Right lobe of liver (tissue), 6 donors: ENCODE data around the gene DAPK2. TPM values are rescaled to one million over a fixed set of nuclear protein-coding genes. Genes with fewer than 3 reads are reported as not detected.
A peak's percentile ranks its signal among the peaks of the same experiment; 100 is the strongest.

Experiments
- ATAC-seq, 4 donors: fragments of 200-7000 bp; cut with Tn5 transposase; one replicate each; pipeline ENCODE4 v1.9.1; 2020; ENCODE audit warnings: mild to moderate bottlenecking in 4 of 4, moderate library complexity in 4 of 4
- DNase-seq, 3 donors: peaks; one replicate each; pipeline ENCODE4 v3.0.0-alpha.2; 2020
- H3K27ac ChIP-seq, 3 donors: fragments of 200-600 bp; one replicate each; pipeline ENCODE4 v1.8.0; 2022
- H3K27me3 ChIP-seq, 2 donors: fragments of 200-600 bp; one replicate each; pipeline ENCODE4 v1.8.0; 2022
- H3K36me3 ChIP-seq, 4 donors: fragments of 200-600 bp; sonication (generic) in 1 of 4; one replicate each; pipeline versions ENCODE4 v1.5.1 to v1.8.0; 2017 to 2022; ENCODE audit warnings: control low read depth in 1 of 4
- H3K4me1 ChIP-seq, 4 donors: fragments of 200-600 bp; sonication (generic) in 1 of 4; one replicate each; pipeline versions ENCODE4 v1.5.1 to v1.8.0; 2017 to 2022; ENCODE audit warnings: control low read depth in 1 of 4
- H3K4me3 ChIP-seq, 3 donors: fragments of 200-600 bp; one replicate each; pipeline ENCODE4 v1.8.0; 2022
- H3K9me3 ChIP-seq, 4 donors: fragments of 200-600 bp; sonication (generic) in 1 of 4; one replicate each; pipeline versions ENCODE4 v1.5.1 to v1.8.0; 2017 to 2022; ENCODE audit warnings: control low read depth in 1 of 4
- CTCF ChIP-seq, 4 donors: fragments of 200-600 bp in 3 of 4; fragments of 450-650 bp in 1 of 4; IDR thresholded peaks; one replicate each; pipeline versions ENCODE4 v1.5.1 to v1.8.0; 2016 to 2022; ENCODE audit warnings: antibody characterized with exemption in 4 of 4, mild to moderate bottlenecking in 2 of 4
- POLR2A ChIP-seq: fragments of 450-650 bp; IDR thresholded peaks from one replicate; pipeline ENCODE4 v1.6.1; 2017; ENCODE audit warnings: antibody characterized with exemption, mild to moderate bottlenecking
- WGBS: methylation state at CpG from one replicate; pipeline ENCODE4 v1.1.6; 2018; ENCODE audit warnings: low coverage, low lambda C conversion rate; ENCODE audit not compliant: insufficient coverage; ENCODE audit errors: missing lambda C conversion rate; 5-methylcytosine and 5-hydroxymethylcytosine counted together
- intact Hi-C, 2 donors: fragments of 100-400 bp; cut with DNase I; formaldehyde crosslinking; loops; one replicate each; pipeline versions ENCODE4 v1.11.2 to v1.14.1; 2022
- total RNA-seq, 6 experiments: library from RNA; depleted of rRNA in 2 of 6; stranded (reverse); fragments of >200 nt in 2 of 6; fragmentation: NEBNext Ultra II Directional in 3 of 6; extraction: Animal tissue kit (Norgen Biotek cat#: 25700) in 3 of 6; gene quantifications; one replicate each; pipeline versions ENCODE4 v1.1.0 to v1.2.4, GENCODE V29; 2016 to 2023
- donor health status: DM: no; HTN: yes; CAD: no.
- donor health status: DM: no; HTN: no; CAD: no.
- donor health status: DM: no; HTN: no; CAD: no.
- donor health status: DM: no; HTN: yes; CAD: no.
- donor health status: DM: no; HTN: yes; CAD: no.

The DAPK2 gene
- total RNA-seq, 6 experiments from 2014 or later = 1.5 to 11.5 (median 4.7) TPM

GRCh38 chr15:63996794-63997357, 49.4 kb downstream of the DAPK2 start:
- Histone ChIP-seq H3K4me3 (no peak overlapping the region), H3K4me1 (no peaks in the 10 kb centered on the region), H3K27me3 (no peaks in the 10 kb centered on the region), H3K9me3 (no peaks in the 10 kb centered on the region), H3K36me3 (no peaks in the 10 kb centered on the region), H3K27ac (no peak overlapping the region)
- ATAC-seq = no peak
- intact Hi-C loops = no loop called here
- no peak for DNase-seq
- TF ChIP-seq CTCF (IDR thresholded peaks at IDR 0.05) (no peak), POLR2A (no peak)
- WGBS = 100% methylated on average over 1 of the region's 4 CpGs

- no CpG with 5 or more reads among the region's 1 CpG for WGBS
- no peak for DNase-seq
Measured at GRCh38 chr15:63995789-63996188, 50.5 kb downstream of the DAPK2 start.

GRCh38 chr15:63994073-63994600, 52.1 kb downstream of the DAPK2 start:
- intact Hi-C loops = no loop called here
- DNase-seq (no peak), ATAC-seq (peak in 1 of 4 donors; percentile 65)
- Histone ChIP-seq H3K36me3 (no peaks in the 10 kb centered on the region), H3K27me3 (no peaks in the 10 kb centered on the region), H3K27ac (no peak overlapping the region), H3K4me1 (no peaks in the 10 kb centered on the region), H3K9me3 (no peaks in the 10 kb centered on the region), H3K4me3 (no peak overlapping the region)
- no peak for TF ChIP-seq POLR2A
- TF ChIP-seq CTCF (IDR thresholded peaks at IDR 0.05) = no peak
- 35% methylated on average over 4 of the region's 4 CpGs for WGBS

More at GRCh38 chr15:63995789-63996188, 50.5 kb downstream of the DAPK2 start:
- H3K9me3 ChIP-seq = no peaks in the 10 kb centered on the region
- intact Hi-C loops = no loop called here
- no peaks in the 10 kb centered on the region for H3K27me3 ChIP-seq
- H3K4me3 ChIP-seq = no peak overlapping the region
- H3K36me3 ChIP-seq = no peaks in the 10 kb centered on the region
- no peak for ATAC-seq
- no peak overlapping the region for H3K27ac ChIP-seq
- no peaks in the 10 kb centered on the region for H3K4me1 ChIP-seq
- no peak for TF ChIP-seq CTCF (IDR thresholded peaks at IDR 0.05)
- no peak for TF ChIP-seq POLR2A

GRCh38 chr15:63992300-63992699, 54.0 kb downstream of the DAPK2 start:
- ATAC-seq (no peak), DNase-seq (no peak)
- 86% methylated on average over 1 of the region's 1 CpG for WGBS
- Histone ChIP-seq H3K9me3 (no peaks in the 10 kb centered on the region), H3K36me3 (no peaks in the 10 kb centered on the region), H3K27me3 (no peaks in the 10 kb centered on the region), H3K27ac (no peak overlapping the region), H3K4me3 (no peak overlapping the region), H3K4me1 (no peaks in the 10 kb centered on the region)
- intact Hi-C loops = no loop called here
- no peak for TF ChIP-seq CTCF (IDR thresholded peaks at IDR 0.05)
- TF ChIP-seq POLR2A = no peak
